ENCODE measurements around the gene NMU.
"Not testable (repeated sequence)": the region's sequence is repeated elsewhere in the genome, so short reads cannot be mapped to it uniquely, and the experiment has no call there.

Gene NMU

GRCh38 chr4:55624063-55624462 lies 12.0 kb downstream of the NMU start:
- not testable (repeated sequence) for DNase-seq

- no peak for DNase-seq
Measured at GRCh38 chr4:55618546-55619143, 17.5 kb downstream of the NMU start.

- DNase-seq, result no peak
Measured at GRCh38 chr4:55617587-55618197, 18.4 kb downstream of the NMU start.

- no peak for DNase-seq
Measured at GRCh38 chr4:55615008-55615407, 21.1 kb downstream of the NMU start.

GRCh38 chr4:55613621-55614020 lies 22.5 kb downstream of the NMU start:
- DNase-seq, result no peak

GRCh38 chr4:55612341-55612740 lies 23.8 kb downstream of the NMU start:
- DNase-seq, result no peak

GRCh38 chr4:55611358-55612059 lies 24.6 kb downstream of the NMU start:
- DNase-seq, result no peak

GRCh38 chr4:55610381-55610780 lies 25.7 kb downstream of the NMU start:
- no peak for DNase-seq

- no peak for DNase-seq
Measured at GRCh38 chr4:55609393-55609866, 26.7 kb downstream of the NMU start.

GRCh38 chr4:55608591-55608990 lies 27.5 kb downstream of the NMU start:
- DNase-seq, result no peak

- no peak for DNase-seq
Measured at GRCh38 chr4:55604996-55605395, 31.1 kb downstream of the NMU start.

GRCh38 chr4:55600640-55601039 lies 35.5 kb downstream of the NMU start:
- no peak for DNase-seq

- DNase-seq, result no peak
Measured at GRCh38 chr4:55598641-55599040, 37.5 kb downstream of the NMU start.

GRCh38 chr4:55592014-55592413 lies 44.1 kb downstream of the NMU start, which contains the start of gene PDCL2:
Gene PDCL2, minus strand, starts transcription at chr4:55592245. Its CDS starts 136 bp downstream, at chr4:55592109.
- DNase-seq, result no peak

- DNase-seq, result no peak
Measured at GRCh38 chr4:55588160-55588559, 47.9 kb downstream of the NMU start.

GRCh38 chr4:55582773-55583172 lies 53.3 kb downstream of the NMU start:
- not testable (repeated sequence) for DNase-seq

GRCh38 chr4:55578341-55579010 lies 57.6 kb downstream of the NMU start:
- no peak for DNase-seq

GRCh38 chr4:55575513-55575912 lies 60.6 kb downstream of the NMU start:
- DNase-seq, result no peak

- no peak for DNase-seq
Measured at GRCh38 chr4:55574252-55574651, 61.8 kb downstream of the NMU start.

GRCh38 chr4:55571806-55572205 lies 64.3 kb downstream of the NMU start:
- no peak for DNase-seq

GRCh38 chr4:55568905-55569504 lies 67.1 kb downstream of the NMU start:
- no peak for DNase-seq

- peak in 1 of 58 donors; percentile 2 for DNase-seq
Measured at GRCh38 chr4:55561889-55562288, 74.2 kb downstream of the NMU start.

All from anterior cingulate cortex (tissue), 58 donors.